GM23338 (cell line): ENCODE measurements around the gene SDF2L1. TPM values are rescaled to one million over a fixed set of nuclear protein-coding genes. Genes with fewer than 3 reads are reported as not detected.

Experiments
- ATAC-seq: fragments of 200-7000 bp; cut with Tn5 transposase; 3 replicates; pipeline ENCODE4 v1.9.1; 2020
- DNase-seq: peaks from one replicate; pipeline ENCODE4 v3.0.0-alpha.2; 2015; ENCODE audit warnings: low spot score
- H2AFZ ChIP-seq: fragments of 200-600 bp; sonication (generic); 2 replicates; pipeline ENCODE4 v1.8.0; 2016; ENCODE audit warnings: antibody characterized with exemption, mild to moderate bottlenecking, moderate library complexity
- H3F3A ChIP-seq: fragments of 200-600 bp; sonication (generic); replicated peaks from 2 replicates; pipeline ENCODE4 v1.8.0; 2017; ENCODE audit warnings: antibody characterized with exemption, mixed run types, low read depth
- H3K27ac ChIP-seq: fragments of 200-600 bp; sonication (generic); 2 replicates; pipeline ENCODE4 v1.6.1; 2016; ENCODE audit warnings: low read depth
- H3K27me3 ChIP-seq: fragments of 200-600 bp; sonication (generic); 2 replicates; pipeline ENCODE4 v1.8.0; 2016; ENCODE audit warnings: mild to moderate bottlenecking, mixed run types, moderate library complexity; ENCODE audit not compliant: insufficient read depth
- H3K36me3 ChIP-seq: fragments of 200-600 bp; sonication (generic); 2 replicates; pipeline ENCODE4 v1.8.0; 2016; ENCODE audit warnings: mild to moderate bottlenecking; ENCODE audit not compliant: insufficient read depth
- H3K4me1 ChIP-seq: fragments of 200-600 bp; sonication (generic); 2 replicates; pipeline ENCODE4 v1.8.0; 2016; ENCODE audit warnings: mild to moderate bottlenecking, moderate library complexity; ENCODE audit not compliant: insufficient read depth
- H3K4me2 ChIP-seq: fragments of 200-600 bp; sonication (generic); 2 replicates; pipeline ENCODE4 v1.7.1; 2017; ENCODE audit warnings: mixed run types
- H3K4me3 ChIP-seq: fragments of 200-600 bp; sonication (generic); 2 replicates; pipeline ENCODE4 v1.6.1; 2016; ENCODE audit warnings: mixed run types
- H3K79me2 ChIP-seq: fragments of 200-600 bp; sonication (generic); replicated peaks from 2 replicates; pipeline ENCODE4 v1.8.0; 2017; ENCODE audit warnings: mild to moderate bottlenecking; ENCODE audit not compliant: insufficient read depth
- H3K9me2 ChIP-seq: fragments of 200-600 bp; sonication (generic); 2 replicates; pipeline ENCODE4 v1.8.0; 2017; ENCODE audit not compliant: insufficient read depth
- H4K20me1 ChIP-seq: fragments of 200-600 bp; sonication (generic); replicated peaks from 2 replicates; pipeline ENCODE4 v1.8.0; 2017; ENCODE audit warnings: mild to moderate bottlenecking; ENCODE audit not compliant: insufficient read depth
- H3K27ac Mint-ChIP-seq: 2 replicates; pipeline ENCODE4 v1.8.0; 2020; ENCODE audit warnings: inconsistent platforms, mild to moderate bottlenecking, moderate library complexity, mixed read lengths
- H3K27me3 Mint-ChIP-seq: 3 replicates; pipeline ENCODE4 v1.8.0; 2022; ENCODE audit warnings: low read depth, mild to moderate bottlenecking, moderate library complexity, mixed read lengths, inconsistent platforms; ENCODE audit not compliant: insufficient read depth, poor library complexity
- H3K36me3 Mint-ChIP-seq: 3 replicates; pipeline ENCODE4 v1.8.0; 2021; ENCODE audit warnings: low read depth, mild to moderate bottlenecking, inconsistent platforms, moderate library complexity, mixed read lengths
- H3K4me1 Mint-ChIP-seq: 3 replicates; pipeline ENCODE4 v1.8.0; 2020; ENCODE audit warnings: mild to moderate bottlenecking, inconsistent platforms, mixed read lengths
- H3K4me3 Mint-ChIP-seq: 3 replicates; pipeline ENCODE4 v1.8.0; 2021; ENCODE audit warnings: moderate library complexity, mild to moderate bottlenecking, inconsistent platforms, mixed read lengths
- H3K9me3 Mint-ChIP-seq: 3 replicates; pipeline ENCODE4 v1.8.0; 2020; ENCODE audit warnings: moderate library complexity, mild to moderate bottlenecking, inconsistent platforms, mixed read lengths
- CREB1 ChIP-seq: fragments of 250-450 bp; sonication (Bioruptor Pico); IDR thresholded peaks from 2 replicates; pipeline ENCODE4 v1.5.0; 2020; ENCODE audit warnings: low read depth, mild to moderate bottlenecking, moderate library complexity
- EZH2 ChIP-seq: fragments of 200-600 bp; sonication (generic); IDR thresholded peaks from one replicate; pipeline ENCODE4 v1.8.0; 2017; ENCODE audit warnings: antibody characterized with exemption, mild to moderate bottlenecking, low read depth; ENCODE audit not compliant: unreplicated experiment
- EZH2phosphoT487 ChIP-seq: fragments of 200-600 bp; sonication (generic); IDR thresholded peaks from one replicate; pipeline ENCODE4 v1.8.1; 2018; ENCODE audit warnings: antibody characterized with exemption; ENCODE audit not compliant: unreplicated experiment
- JUNB ChIP-seq: IDR thresholded peaks from one replicate; pipeline ENCODE4 v1.6.1; 2016; ENCODE audit warnings: antibody characterized with exemption; ENCODE audit not compliant: unreplicated experiment
- NANOG ChIP-seq: IDR thresholded peaks from 2 replicates; pipeline ENCODE4 v1.6.1; 2016; ENCODE audit warnings: antibody characterized with exemption, borderline replicate concordance
- POLR2AphosphoS5 ChIP-seq: IDR thresholded peaks from 2 replicates; pipeline ENCODE4 v1.6.1; 2016; ENCODE audit warnings: antibody characterized with exemption, low read depth
- STAT1 ChIP-seq: IDR thresholded peaks from one replicate; pipeline ENCODE4 v1.6.1; 2016; ENCODE audit warnings: antibody characterized with exemption; ENCODE audit not compliant: unreplicated experiment
- ZNF114 ChIP-seq: fragments of 250-450 bp; sonication (Bioruptor Pico); IDR thresholded peaks from 2 replicates; pipeline ENCODE4 v1.5.0; 2020; ENCODE audit warnings: mild to moderate bottlenecking, moderate library complexity
- ZNF331 ChIP-seq: fragments of 250-450 bp; sonication (Bioruptor Pico); IDR thresholded peaks from 2 replicates; pipeline ENCODE4 v1.5.0; 2020; ENCODE audit warnings: low read depth, mild to moderate bottlenecking, moderate library complexity
- polyA plus RNA-seq: library from polyadenylated mRNA; unstranded; fragments of >200 nt; fragmentation: Nextera tagmentation; extraction: Ambion mirVana; gene quantifications from 2 replicates; pipeline ENCODE4 v1.2.1, GENCODE V29; 2016
- total RNA-seq: library from RNA; depleted of rRNA; stranded (reverse); fragments of >200 nt; shearing (Covaris generic); gene quantifications from 2 replicates; pipeline ENCODE4 v1.2.3, GENCODE V29; 2014
- TF ChIP-seq, protein P1 (sequence below): IDR thresholded peaks from one replicate; pipeline ENCODE4 v1.6.1; 2018; ENCODE audit warnings: antibody characterized with exemption; ENCODE audit not compliant: unreplicated experiment
- TF ChIP-seq, protein P2 (sequence below): fragments of 250-450 bp; sonication (Bioruptor Pico); IDR thresholded peaks from 2 replicates; pipeline ENCODE4 v1.5.0; 2020; ENCODE audit warnings: mild to moderate bottlenecking, moderate library complexity
- TF ChIP-seq, protein P3 (sequence below): IDR thresholded peaks from 2 replicates; pipeline ENCODE4 v1.6.1; 2016; ENCODE audit warnings: antibody characterized with exemption
- TF ChIP-seq, protein P4 (sequence below), 2 experiments: fragments of 200-600 bp in 1 of 2; sonication (generic) in 1 of 2; conservative IDR thresholded peaks; 2 replicates each; pipeline versions ENCODE4 v1.5.1 to v1.6.1; 2016 to 2017; ENCODE audit warnings: antibody characterized with exemption in 2 of 2, low read depth in 2 of 2, mild to moderate bottlenecking in 2 of 2, moderate library complexity in 1 of 2

SDF2L1 gene
- total and polyA plus RNA-seq, 2 experiments from 2014 or later = 62.3 to 72.7 TPM

DNA sequence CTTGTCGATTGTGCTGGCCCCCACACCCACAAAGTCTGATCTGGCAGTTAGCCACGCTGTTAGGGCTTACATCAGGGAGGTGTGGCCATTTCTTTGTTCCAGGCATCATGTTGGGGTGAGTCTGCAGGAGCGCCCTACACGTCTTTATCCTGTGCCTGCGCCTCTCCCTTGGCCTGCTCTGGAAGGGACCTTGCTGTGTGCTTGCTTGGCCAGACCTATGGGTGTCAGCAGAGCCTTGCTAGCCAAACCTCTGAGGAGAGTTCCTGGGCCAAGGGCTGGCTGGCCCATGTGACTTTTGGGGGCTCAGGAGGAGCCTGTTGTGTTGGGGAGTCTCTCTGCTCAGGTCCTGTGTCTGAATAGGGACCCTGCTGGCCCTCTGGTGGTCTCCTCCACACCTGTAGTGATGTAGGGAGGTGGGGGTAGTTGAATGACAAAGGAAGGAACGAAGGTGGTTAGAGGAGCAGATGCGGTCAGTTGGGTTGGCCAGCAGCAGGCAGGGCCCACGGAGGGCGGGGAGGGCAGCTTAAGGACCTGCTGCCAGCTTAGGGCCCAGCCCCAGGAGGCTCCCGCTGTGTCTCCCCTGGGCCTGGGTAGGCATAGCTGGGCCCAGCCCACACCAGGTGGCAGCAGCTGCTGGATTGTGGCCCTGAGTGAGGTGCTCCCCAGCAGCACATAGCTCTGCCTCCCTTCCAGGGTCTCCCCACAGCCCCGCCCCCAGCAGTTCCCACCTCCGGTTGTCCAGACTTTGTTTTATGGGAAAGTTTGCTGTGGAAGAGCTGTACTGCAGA lies 31.6 kb downstream of the SDF2L1 start:
- Histone ChIP-seq H3K4me2 (no peak overlapping the region), H3K27ac (no peak overlapping the region), H3K27me3 (no peaks in the 10 kb centered on the region), H4K20me1 (peaks cover 4% of the 10 kb centered on the region), H2AFZ (no peak overlapping the region), H3K36me3 (peaks cover 28% of the 10 kb centered on the region; the same call in 1 of the 2 replicates), H3F3A (no peaks in the 10 kb centered on the region), H3K9me2 (no peaks in the 10 kb centered on the region), H3K79me2 (no peaks in the 10 kb centered on the region), H3K4me3 (no peak overlapping the region), H3K4me1 (no peaks in the 10 kb centered on the region)
- Mint-ChIP-seq H3K9me3 (peaks cover 14% of the 10 kb centered on the region), H3K27ac (no peak overlapping the region), H3K4me1 (no peaks in the 10 kb centered on the region), H3K27me3 (peaks cover 6% of the 10 kb centered on the region), H3K4me3 (no peak overlapping the region), H3K36me3 (peaks cover 75% of the 10 kb centered on the region)
- ATAC-seq = peak; percentile 48; the same call in 2 of the 3 replicates
- DNase-seq = no peak
- TF ChIP-seq EZH2phosphoT487 = no peak
- TF ChIP-seq STAT1 = no peak
- TF ChIP-seq CREB1 (CRISPR knock-in tag) = no peak
- no peak for TF ChIP-seq POLR2AphosphoS5
- TF ChIP-seq, protein P1, sequence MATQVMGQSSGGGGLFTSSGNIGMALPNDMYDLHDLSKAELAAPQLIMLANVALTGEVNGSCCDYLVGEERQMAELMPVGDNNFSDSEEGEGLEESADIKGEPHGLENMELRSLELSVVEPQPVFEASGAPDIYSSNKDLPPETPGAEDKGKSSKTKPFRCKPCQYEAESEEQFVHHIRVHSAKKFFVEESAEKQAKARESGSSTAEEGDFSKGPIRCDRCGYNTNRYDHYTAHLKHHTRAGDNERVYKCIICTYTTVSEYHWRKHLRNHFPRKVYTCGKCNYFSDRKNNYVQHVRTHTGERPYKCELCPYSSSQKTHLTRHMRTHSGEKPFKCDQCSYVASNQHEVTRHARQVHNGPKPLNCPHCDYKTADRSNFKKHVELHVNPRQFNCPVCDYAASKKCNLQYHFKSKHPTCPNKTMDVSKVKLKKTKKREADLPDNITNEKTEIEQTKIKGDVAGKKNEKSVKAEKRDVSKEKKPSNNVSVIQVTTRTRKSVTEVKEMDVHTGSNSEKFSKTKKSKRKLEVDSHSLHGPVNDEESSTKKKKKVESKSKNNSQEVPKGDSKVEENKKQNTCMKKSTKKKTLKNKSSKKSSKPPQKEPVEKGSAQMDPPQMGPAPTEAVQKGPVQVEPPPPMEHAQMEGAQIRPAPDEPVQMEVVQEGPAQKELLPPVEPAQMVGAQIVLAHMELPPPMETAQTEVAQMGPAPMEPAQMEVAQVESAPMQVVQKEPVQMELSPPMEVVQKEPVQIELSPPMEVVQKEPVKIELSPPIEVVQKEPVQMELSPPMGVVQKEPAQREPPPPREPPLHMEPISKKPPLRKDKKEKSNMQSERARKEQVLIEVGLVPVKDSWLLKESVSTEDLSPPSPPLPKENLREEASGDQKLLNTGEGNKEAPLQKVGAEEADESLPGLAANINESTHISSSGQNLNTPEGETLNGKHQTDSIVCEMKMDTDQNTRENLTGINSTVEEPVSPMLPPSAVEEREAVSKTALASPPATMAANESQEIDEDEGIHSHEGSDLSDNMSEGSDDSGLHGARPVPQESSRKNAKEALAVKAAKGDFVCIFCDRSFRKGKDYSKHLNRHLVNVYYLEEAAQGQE = no peak
- no peak for TF ChIP-seq NANOG
- TF ChIP-seq, protein P2, sequence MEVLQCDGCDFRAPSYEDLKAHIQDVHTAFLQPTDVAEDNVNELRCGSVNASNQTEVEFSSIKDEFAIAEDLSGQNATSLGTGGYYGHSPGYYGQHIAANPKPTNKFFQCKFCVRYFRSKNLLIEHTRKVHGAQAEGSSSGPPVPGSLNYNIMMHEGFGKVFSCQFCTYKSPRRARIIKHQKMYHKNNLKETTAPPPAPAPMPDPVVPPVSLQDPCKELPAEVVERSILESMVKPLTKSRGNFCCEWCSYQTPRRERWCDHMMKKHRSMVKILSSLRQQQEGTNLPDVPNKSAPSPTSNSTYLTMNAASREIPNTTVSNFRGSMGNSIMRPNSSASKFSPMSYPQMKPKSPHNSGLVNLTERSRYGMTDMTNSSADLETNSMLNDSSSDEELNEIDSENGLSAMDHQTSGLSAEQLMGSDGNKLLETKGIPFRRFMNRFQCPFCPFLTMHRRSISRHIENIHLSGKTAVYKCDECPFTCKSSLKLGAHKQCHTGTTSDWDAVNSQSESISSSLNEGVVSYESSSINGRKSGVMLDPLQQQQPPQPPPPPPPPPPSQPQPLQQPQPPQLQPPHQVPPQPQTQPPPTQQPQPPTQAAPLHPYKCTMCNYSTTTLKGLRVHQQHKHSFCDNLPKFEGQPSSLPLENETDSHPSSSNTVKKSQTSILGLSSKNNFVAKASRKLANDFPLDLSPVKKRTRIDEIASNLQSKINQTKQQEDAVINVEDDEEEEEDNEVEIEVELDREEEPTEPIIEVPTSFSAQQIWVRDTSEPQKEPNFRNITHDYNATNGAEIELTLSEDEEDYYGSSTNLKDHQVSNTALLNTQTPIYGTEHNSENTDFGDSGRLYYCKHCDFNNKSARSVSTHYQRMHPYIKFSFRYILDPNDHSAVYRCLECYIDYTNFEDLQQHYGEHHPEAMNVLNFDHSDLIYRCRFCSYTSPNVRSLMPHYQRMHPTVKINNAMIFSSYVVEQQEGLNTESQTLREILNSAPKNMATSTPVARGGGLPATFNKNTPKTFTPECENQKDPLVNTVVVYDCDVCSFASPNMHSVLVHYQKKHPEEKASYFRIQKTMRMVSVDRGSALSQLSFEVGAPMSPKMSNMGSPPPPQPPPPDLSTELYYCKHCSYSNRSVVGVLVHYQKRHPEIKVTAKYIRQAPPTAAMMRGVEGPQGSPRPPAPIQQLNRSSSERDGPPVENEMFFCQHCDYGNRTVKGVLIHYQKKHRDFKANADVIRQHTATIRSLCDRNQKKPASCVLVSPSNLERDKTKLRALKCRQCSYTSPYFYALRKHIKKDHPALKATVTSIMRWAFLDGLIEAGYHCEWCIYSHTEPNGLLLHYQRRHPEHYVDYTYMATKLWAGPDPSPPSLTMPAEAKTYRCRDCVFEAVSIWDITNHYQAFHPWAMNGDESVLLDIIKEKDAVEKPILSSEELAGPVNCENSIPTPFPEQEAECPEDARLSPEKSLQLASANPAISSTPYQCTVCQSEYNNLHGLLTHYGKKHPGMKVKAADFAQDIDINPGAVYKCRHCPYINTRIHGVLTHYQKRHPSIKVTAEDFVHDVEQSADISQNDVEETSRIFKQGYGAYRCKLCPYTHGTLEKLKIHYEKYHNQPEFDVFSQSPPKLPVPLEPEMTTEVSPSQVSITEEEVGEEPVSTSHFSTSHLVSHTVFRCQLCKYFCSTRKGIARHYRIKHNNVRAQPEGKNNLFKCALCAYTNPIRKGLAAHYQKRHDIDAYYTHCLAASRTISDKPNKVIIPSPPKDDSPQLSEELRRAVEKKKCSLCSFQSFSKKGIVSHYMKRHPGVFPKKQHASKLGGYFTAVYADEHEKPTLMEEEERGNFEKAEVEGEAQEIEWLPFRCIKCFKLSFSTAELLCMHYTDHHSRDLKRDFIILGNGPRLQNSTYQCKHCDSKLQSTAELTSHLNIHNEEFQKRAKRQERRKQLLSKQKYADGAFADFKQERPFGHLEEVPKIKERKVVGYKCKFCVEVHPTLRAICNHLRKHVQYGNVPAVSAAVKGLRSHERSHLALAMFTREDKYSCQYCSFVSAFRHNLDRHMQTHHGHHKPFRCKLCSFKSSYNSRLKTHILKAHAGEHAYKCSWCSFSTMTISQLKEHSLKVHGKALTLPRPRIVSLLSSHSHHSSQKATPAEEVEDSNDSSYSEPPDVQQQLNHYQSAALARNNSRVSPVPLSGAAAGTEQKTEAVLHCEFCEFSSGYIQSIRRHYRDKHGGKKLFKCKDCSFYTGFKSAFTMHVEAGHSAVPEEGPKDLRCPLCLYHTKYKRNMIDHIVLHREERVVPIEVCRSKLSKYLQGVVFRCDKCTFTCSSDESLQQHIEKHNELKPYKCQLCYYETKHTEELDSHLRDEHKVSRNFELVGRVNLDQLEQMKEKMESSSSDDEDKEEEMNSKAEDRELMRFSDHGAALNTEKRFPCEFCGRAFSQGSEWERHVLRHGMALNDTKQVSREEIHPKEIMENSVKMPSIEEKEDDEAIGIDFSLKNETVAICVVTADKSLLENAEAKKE (CRISPR knock-in tag) = no peak
- TF ChIP-seq EZH2 = no peak
- no peak for TF ChIP-seq ZNF331 (CRISPR knock-in tag)
- TF ChIP-seq ZNF114 = no peak
- TF ChIP-seq, protein P3, sequence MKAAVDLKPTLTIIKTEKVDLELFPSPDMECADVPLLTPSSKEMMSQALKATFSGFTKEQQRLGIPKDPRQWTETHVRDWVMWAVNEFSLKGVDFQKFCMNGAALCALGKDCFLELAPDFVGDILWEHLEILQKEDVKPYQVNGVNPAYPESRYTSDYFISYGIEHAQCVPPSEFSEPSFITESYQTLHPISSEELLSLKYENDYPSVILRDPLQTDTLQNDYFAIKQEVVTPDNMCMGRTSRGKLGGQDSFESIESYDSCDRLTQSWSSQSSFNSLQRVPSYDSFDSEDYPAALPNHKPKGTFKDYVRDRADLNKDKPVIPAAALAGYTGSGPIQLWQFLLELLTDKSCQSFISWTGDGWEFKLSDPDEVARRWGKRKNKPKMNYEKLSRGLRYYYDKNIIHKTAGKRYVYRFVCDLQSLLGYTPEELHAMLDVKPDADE = no peak
- TF ChIP-seq JUNB = no peak
- TF ChIP-seq, protein P4, sequence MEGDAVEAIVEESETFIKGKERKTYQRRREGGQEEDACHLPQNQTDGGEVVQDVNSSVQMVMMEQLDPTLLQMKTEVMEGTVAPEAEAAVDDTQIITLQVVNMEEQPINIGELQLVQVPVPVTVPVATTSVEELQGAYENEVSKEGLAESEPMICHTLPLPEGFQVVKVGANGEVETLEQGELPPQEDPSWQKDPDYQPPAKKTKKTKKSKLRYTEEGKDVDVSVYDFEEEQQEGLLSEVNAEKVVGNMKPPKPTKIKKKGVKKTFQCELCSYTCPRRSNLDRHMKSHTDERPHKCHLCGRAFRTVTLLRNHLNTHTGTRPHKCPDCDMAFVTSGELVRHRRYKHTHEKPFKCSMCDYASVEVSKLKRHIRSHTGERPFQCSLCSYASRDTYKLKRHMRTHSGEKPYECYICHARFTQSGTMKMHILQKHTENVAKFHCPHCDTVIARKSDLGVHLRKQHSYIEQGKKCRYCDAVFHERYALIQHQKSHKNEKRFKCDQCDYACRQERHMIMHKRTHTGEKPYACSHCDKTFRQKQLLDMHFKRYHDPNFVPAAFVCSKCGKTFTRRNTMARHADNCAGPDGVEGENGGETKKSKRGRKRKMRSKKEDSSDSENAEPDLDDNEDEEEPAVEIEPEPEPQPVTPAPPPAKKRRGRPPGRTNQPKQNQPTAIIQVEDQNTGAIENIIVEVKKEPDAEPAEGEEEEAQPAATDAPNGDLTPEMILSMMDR (conservative IDR thresholded peaks at IDR 0.05; ENCODE audit: low read depth in 2 of 2) = no peak
